Stimulated activated CD4-positive, alpha-beta T cell treated with anti-CD3 and anti-CD28 coated beads, Interleukin-15, amount 100 ng/mL, for 24 hours (primary cell): ENCODE data around the gene TXNDC15.
"Not testable (repeated sequence)": the region's sequence is repeated elsewhere in the genome, so short reads cannot be mapped to it uniquely, and the experiment has no call there.

Experiments
- DNase-seq: peaks from one replicate; pipeline ENCODE4 v3.0.0-alpha.2; 2020

Gene TXNDC15

GRCh38 chr5:134879456-134879855 lies 5.3 kb downstream of the TXNDC15 start:
- DNase-seq, result no peak

DNA sequence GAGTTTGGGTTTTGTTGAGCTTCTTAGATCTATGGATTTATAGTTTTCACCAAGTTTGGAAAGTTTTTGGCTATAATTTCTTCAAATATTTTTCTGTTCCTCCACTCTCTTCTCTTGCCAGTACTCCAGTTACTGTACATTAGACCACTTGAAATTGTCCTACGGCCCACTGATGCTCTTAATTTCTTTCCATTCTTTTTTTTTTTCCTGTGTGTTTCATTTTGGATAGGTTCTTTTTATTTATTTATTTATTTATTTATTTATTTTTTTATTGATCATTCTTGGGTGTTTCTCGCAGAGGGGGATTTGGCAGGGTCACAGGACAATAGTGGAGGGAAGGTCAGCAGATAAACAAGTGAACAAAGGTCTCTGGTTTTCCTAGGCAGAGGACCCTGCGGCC lies 6.8 kb downstream of the TXNDC15 start:
- not testable (repeated sequence) for DNase-seq

GRCh38 chr5:134881711-134882110 lies 7.5 kb downstream of the TXNDC15 start:
- not testable (repeated sequence) for DNase-seq

GRCh38 chr5:134887593-134888159 lies 13.5 kb downstream of the TXNDC15 start:
- no peak for DNase-seq

GRCh38 chr5:134889335-134889734 lies 15.2 kb downstream of the TXNDC15 start:
- DNase-seq, result no peak

- DNase-seq, result no peak
Measured at GRCh38 chr5:134891473-134891872, 17.3 kb downstream of the TXNDC15 start.

DNA sequence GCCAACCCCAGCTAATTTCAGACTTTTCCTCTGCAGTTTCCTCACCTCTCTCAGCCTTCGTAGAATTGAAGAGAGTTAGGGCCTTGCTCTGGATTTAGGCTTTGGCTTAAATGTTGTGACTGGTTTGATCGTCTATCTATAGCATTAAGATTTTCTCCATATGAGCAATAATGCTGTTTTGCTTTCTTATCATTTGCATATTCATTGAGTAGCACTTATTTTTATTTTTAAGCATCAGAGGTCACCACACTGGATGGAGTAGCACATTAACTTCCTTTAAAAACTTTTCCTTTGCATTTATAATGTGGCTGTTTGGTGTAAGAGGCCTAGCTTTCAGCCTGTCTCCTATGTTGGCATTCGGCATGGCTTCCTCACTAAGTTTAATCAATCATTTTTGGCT lies 18.1 kb downstream of the TXNDC15 start:
- no peak for DNase-seq

DNA sequence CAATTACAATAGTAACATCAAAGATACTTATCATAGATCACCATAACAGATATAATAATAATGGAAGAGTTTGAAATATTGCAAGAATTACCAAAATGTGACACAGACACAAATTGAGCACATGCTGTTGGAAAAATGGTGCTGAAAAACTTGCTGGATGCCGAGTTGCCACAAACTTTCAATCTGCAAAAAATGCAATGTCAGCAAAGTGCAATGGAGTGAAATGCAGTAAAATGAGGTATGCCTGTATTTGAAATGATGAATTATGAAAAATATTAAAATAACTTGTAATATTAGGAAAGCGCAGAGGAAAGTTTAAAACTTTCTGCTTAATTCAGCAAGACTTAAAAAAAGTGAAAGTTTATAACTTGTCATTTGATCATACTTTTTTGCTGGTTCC lies 18.8 kb downstream of the TXNDC15 start:
- no peak for DNase-seq

- no peak for DNase-seq
Measured at GRCh38 chr5:134893748-134894505, 19.8 kb downstream of the TXNDC15 start.

DNA sequence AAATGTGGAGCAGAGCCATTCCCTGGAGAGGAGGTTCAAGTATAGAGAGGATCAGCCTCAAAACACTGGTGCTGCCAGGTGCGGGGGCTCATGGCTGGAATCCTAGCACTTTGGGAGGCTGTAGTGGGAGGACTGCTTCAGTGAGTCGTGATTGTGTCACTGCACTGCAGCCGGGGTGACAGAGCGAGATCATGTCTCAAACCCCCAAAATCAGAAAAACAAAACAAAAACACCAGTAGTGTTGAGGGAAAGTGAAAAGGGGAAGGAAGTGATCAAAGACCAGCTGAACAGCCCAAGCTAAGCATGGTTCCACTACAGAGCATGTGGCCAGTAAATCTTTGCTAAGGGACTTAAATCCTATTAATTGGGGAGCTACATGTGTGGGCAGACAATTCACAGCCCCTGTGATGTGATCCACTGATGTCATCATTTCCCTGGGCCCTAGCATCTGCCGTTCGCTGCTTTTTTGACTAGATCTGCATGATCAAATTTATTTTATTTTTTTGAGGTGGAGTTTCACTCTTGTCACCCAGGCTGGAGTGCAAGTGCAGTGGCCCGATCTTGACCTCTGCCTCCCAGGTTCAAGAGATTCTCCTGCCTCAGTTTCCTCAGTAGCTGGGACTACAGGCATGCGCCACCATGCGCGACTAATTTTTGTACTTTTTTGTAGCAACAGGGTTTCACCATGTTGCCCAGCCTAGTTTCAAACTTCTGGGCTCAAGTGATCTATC lies 28.1 kb downstream of the TXNDC15 start:
- no peak for DNase-seq

GRCh38 chr5:134904610-134905245 lies 30.6 kb downstream of the TXNDC15 start, which contains the start of gene PCBD2:
TSS of gene PCBD2 (plus strand) at chr5:134905131. CDS start at chr5:134905140, 9 bp downstream.
- DNase-seq, result peak; percentile 95

DNA sequence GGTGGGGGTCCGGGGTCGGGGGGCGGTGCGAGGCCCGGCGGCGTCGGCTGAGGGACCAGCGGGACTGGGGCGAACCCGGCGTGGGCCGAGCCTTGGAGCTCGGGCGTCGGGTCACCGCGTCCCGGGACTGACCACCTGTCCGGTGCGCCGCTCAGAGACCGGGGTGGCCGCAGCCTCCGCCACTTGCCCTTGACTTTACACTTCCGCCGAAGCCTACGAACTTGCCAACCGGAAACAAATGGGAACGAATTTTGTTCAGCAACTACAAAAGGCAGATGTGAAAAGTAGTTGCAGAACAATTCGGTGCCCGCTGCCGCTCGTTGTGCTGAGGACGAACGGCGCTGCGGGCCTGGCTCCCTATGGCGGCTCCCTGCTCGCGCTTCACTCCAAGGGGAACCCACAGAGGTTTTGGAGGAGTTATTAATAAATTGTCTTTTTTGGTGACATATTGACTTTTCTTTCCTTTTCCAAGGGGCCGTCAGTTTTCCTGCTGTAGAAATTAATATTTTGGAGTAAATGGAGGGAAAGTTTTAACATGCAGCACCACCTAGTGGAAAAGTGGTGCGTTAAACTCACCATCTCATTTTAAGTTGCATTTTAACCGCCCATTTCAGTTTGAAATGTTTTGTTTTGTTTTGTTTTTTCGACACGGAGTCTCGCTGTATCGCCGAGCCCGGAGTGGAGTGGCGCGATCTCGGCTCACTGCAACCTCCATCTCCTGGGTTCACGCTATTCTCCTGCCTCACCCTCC lies 31.2 kb downstream of the TXNDC15 start:
- peak; percentile 73 for DNase-seq

DNA sequence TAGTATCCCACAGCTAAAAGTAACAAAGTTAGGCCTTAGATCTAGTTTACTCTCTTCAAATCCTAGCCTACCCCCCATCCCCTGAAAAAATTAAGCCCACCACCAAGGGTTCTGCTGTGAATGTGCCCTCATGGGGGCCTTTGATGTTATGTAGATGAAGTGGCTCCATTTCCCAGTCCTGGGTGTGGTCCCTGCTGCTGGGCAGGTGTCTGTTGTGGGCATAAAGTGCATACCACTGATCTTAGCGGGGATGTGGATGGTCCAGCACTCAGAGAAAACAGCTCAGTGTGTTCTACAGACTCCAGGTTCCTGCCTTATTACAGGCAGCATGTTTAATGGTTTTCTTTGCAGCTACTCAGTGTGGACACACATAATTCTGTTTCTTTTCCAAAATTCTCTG lies 32.6 kb downstream of the TXNDC15 start:
- DNase-seq, result no peak

- not testable (repeated sequence) for DNase-seq
Measured at GRCh38 chr5:134910752-134911151, 36.6 kb downstream of the TXNDC15 start.

DNA sequence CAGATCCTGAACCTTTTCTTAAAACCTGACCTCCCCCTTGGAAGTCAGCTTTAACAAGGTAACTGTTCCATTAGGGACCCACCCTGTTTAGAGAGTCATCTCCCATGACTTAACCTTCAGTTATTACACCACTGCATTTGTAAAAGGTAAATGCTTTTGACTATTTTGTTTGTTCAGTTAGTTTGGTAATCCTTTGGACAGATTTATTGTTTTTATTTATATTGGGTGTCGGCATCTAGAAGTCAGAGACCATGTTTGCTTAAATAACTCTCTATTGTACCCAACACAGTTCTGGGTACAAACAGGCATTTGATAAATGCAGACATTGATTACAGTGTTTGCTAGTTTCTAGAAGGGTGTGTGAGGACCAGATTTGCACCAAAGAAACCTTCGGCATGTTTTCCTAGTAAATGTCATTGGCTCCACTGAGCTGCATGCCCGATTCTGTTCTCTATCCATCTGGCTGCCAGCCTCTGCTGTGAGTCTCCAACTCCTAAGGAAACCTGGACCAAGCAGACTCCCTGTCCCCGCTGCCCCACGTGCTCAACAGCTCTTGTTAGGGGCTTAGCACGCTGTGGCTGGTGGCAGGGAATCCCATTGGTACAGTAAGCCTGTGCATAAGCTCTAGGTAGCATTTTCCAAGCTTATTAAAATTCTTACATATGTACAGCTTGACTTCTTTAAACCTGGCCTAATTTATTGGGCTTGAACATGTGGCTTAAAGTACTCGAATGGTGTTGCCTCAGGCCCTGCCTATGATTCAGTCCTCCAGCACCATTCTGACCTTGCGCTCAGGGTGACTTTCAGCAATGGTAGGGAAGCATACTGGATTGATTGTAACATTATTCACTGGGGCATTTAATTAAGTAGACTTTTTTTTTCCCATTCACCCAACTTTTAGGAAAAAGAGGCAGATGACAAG lies 37.4 kb downstream of the TXNDC15 start:
- no peak for DNase-seq

- no peak for DNase-seq
Measured at GRCh38 chr5:134913254-134913653, 39.1 kb downstream of the TXNDC15 start.

DNA sequence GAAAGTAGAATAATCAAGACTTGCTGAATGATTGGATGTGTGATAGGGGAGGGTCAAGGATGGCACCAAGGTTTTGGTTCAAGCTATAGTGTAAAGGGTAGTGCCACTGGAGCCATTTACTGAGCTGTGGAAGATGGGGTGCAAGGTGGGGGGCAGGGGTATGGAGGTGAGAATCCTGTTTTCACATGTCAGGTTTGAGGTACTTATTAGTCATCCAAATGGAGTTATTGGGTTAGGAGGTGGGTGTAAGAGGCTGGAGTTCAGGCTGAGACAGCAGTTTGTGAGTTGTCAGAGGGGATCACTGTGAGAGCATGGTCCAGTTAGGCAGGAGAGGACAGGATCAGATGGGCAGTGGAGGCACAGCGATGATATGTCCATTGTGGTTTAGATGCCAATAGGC lies 39.6 kb downstream of the TXNDC15 start:
- no peak for DNase-seq

- DNase-seq, result no peak
Measured at GRCh38 chr5:134917070-134917815, 43.1 kb downstream of the TXNDC15 start.

DNA sequence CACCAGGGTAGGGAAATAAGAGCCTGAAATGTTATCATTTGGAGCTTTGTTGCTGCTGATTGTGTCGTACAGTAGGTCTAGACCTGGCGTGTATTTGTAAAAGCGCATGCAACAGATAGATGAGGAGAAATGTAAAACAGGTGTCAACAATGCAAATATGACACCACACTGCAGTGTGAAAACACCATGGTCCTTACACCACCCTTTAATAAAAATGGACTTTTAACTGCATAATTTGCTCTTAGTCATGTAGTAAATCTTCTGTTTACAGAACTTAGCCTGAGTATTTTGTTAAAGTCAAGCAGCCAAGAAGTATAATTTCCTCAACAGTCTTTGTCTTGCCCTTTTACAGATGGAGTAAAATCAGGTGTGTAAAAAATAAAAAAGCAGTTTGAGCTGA lies 44.7 kb downstream of the TXNDC15 start:
- no peak for DNase-seq

DNA sequence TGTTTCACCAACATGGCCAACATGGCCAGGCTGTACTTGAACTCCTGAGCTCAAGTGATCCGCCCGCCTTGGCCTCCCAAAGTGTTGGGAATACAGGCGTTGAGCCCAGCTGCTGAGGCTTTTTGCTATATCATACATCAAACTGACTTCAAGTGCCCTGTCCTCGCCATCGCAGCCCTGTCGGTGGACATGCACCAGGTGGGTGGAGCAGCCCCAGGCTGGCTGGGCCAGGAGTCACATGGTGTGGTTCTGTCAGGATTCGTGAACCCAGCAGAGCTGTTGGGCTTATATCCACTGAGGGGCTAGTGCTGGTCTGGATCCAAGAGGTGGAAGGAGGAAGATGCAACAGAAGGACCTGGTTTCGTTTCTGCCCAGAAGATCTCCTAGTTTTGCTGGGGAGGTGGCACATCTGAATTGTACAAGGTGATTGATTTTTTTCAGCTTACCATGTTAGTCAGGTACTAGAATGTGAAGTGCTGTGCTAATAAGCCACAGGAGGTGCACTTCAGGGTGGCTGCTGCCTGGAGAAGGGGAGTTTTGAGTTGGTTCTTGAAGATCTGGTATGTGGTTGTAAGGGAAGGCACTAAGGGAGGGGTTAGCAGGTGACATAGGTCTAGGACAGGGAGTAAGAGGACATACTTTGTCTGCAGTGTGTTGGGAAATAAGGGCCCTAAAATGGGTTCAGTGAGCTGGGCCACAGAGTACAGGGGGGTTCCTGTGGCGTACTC lies 46.8 kb downstream of the TXNDC15 start:
- DNase-seq, result no peak
